HepG2 (cell line): ENCODE data around the gene SOX8. TPM values are rescaled to one million over a fixed set of nuclear protein-coding genes. Genes with fewer than 3 reads are reported as not detected.

Experiments
- CBFB ChIP-seq: sonication (generic); formaldehyde crosslinking; IDR thresholded peaks from 2 replicates; pipeline ENCODE4 v1.4.0; 2020; ENCODE audit warnings: missing genetic modification reagents
- MBNL3 ChIP-seq: fragments of 250-450 bp; sonication (Bioruptor Pico); conservative IDR thresholded peaks from 2 replicates; pipeline ENCODE4 v1.8.0; 2022; ENCODE audit warnings: mild to moderate bottlenecking, inconsistent platforms
- TAF15 ChIP-seq: fragments of 200-400 bp; formaldehyde crosslinking; IDR thresholded peaks from one replicate; pipeline ENCODE4 v1.6.1; 2018; ENCODE audit warnings: mild to moderate bottlenecking, low read depth, low read length; ENCODE audit not compliant: poor library complexity, severe bottlenecking
- ZNF772 ChIP-seq: sonication (generic); formaldehyde crosslinking; IDR thresholded peaks from 2 replicates; pipeline ENCODE4 v1.5.0; 2020; ENCODE audit warnings: mild to moderate bottlenecking, missing genetic modification reagents
- ZZZ3 ChIP-seq: sonication (generic); formaldehyde crosslinking; IDR thresholded peaks from 2 replicates; pipeline ENCODE4 v1.4.0; 2020; ENCODE audit warnings: missing genetic modification reagents, mild to moderate bottlenecking, borderline replicate concordance
- polyA plus RNA-seq, 8 experiments: library from polyadenylated mRNA; depleted of rRNA in 3 of 8; stranded (reverse) in 7 of 8; unstranded in 1 of 8; fragments of >200 nt; fragmentation: Illumina TruSeq in 4 of 8; extraction: Trizol in 4 of 8; gene quantifications; 2 replicates each; pipeline versions ENCODE4 v1.2.1 to v1.2.3, GENCODE V29; 2011 to 2016; ENCODE audit warnings: low read depth in 4 of 8, missing spikeins in 1 of 8, mixed read lengths in 1 of 8; ENCODE audit not compliant: insufficient read depth in 1 of 8
- total RNA-seq, 5 experiments: library from RNA; depleted of rRNA; stranded (reverse); fragments of >200 nt; fragmentation: Illumina TruSeq; extraction: Trizol; gene quantifications; 2 replicates each; pipeline ENCODE4 v1.2.3, GENCODE V29; 2016; ENCODE audit warnings: low read depth in 1 of 5
- TF ChIP-seq, protein P1 (sequence below), 2 experiments: fragments of 450-650 bp in 1 of 2; sonication (generic) in 1 of 2; formaldehyde crosslinking in 1 of 2; IDR thresholded peaks; 2 replicates each; pipeline versions ENCODE4 v1.6.1 to v1.8.0; 2016 to 2022; ENCODE audit warnings: antibody characterized with exemption in 1 of 2, mild to moderate bottlenecking in 1 of 2, missing genetic modification reagents in 1 of 2

Gene SOX8
- total and polyA plus RNA-seq, 2 of the 13 experiments (the other 11 are each of a cell fraction or from before 2014, with no cell fraction given), result 0.20 to 0.28 TPM

DNA sequence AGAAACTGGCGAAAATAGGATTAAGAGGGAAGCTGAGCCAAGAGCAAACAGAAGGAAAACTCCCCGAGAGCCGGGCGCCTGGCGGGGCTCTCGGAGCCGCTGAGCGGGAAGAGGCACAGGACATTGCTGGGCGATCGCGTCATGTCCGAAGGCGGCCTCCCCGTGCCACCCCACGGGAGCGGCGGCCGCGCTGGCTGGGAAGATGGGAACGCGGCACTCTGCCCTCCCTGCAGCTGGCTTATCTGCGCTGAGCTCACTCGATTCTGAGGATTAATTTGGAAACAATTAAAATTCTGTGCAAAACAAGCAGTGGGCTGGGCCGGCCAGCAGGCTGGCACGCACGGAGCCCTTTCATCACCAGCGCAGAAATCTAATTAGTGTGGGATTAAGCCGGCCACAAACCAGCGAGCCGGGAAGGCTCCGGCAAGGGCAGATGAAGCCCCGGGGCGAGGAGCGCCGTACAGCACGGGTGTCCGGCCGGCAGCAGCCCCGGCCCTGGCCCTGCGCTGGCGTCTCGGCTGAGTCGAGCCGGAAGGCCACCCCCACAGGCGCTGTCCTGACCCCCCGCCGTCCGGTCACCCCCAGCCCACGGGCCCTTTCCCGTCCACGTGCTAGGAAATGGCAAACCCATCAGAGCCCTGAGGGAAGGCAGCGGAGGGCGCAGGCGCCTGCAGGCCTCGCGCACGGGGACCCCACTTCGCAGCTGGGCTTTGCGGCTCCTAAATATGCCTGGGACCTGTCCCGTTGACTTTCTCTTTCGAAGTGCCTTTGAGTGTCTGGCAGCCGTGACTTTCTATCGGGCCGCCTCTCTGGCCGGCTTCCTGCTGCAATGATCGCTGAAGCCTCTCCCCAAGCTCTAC lies 37.9 kb downstream of the SOX8 start (continued):
- TF ChIP-seq TAF15, result no peak
- no peak for TF ChIP-seq MBNL3 (CRISPR knock-in tag)
- no peak for TF ChIP-seq ZZZ3 (CRISPR knock-in tag)
- no peak for TF ChIP-seq ZNF772 (CRISPR knock-in tag)
- TF ChIP-seq CBFB (CRISPR knock-in tag), result no peak
- TF ChIP-seq, protein P1, sequence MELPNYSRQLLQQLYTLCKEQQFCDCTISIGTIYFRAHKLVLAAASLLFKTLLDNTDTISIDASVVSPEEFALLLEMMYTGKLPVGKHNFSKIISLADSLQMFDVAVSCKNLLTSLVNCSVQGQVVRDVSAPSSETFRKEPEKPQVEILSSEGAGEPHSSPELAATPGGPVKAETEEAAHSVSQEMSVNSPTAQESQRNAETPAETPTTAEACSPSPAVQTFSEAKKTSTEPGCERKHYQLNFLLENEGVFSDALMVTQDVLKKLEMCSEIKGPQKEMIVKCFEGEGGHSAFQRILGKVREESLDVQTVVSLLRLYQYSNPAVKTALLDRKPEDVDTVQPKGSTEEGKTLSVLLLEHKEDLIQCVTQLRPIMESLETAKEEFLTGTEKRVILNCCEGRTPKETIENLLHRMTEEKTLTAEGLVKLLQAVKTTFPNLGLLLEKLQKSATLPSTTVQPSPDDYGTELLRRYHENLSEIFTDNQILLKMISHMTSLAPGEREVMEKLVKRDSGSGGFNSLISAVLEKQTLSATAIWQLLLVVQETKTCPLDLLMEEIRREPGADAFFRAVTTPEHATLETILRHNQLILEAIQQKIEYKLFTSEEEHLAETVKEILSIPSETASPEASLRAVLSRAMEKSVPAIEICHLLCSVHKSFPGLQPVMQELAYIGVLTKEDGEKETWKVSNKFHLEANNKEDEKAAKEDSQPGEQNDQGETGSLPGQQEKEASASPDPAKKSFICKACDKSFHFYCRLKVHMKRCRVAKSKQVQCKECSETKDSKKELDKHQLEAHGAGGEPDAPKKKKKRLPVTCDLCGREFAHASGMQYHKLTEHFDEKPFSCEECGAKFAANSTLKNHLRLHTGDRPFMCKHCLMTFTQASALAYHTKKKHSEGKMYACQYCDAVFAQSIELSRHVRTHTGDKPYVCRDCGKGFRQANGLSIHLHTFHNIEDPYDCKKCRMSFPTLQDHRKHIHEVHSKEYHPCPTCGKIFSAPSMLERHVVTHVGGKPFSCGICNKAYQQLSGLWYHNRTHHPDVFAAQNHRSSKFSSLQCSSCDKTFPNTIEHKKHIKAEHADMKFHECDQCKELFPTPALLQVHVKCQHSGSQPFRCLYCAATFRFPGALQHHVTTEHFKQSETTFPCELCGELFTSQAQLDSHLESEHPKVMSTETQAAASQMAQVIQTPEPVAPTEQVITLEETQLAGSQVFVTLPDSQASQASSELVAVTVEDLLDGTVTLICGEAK (IDR thresholded peaks at IDR 0.05), result no peak
- TF ChIP-seq, protein P1 (CRISPR knock-in tag; IDR thresholded peaks at IDR 0.05), result no peak
